ENCODE measurements around the gene CSNK1G1.
"Not testable (repeated sequence)": the region's sequence is repeated elsewhere in the genome, so short reads cannot be mapped to it uniquely, and the experiment has no call there.

Gene CSNK1G1

DNA sequence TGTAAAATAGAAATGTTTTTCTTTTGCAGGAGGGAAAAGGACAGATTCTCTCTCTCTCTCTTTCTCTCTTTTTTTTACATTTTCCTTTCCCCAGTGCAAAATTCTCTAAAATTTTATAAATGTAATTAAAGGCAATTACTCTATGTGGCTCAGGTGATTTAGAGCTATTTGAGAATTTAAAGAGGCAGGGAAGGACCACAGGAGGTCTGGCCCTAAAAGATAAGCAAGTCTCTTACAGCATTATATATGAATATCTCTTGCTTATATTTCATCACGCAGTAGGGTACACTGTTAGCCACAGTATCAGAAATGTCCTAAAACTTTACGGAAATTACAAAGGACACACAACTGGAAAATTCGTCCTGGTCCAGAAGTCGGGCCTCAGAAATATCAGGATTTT is 122.7 kb downstream of the CSNK1G1 start:
- DNase-seq = no peak

DNA sequence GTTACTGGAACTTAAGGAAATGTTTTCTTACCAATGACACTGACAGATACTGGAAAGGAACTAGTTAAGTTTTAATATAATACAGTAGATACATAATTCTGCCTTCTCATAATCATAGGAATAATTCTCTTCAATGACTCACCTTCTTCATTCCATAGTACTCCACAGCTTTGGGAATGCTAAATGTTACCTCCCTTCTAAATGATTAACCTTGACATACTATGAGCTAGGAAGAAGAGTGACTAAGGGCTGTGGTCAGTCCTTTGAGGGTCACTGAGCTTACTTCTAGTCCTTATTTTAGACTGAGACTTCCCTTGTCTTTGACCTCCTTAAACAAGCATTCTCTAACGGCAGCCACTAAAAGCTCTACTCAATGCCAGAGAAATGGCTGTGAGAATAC is 123.6 kb downstream of the CSNK1G1 start:
- DNase-seq = no peak

DNA sequence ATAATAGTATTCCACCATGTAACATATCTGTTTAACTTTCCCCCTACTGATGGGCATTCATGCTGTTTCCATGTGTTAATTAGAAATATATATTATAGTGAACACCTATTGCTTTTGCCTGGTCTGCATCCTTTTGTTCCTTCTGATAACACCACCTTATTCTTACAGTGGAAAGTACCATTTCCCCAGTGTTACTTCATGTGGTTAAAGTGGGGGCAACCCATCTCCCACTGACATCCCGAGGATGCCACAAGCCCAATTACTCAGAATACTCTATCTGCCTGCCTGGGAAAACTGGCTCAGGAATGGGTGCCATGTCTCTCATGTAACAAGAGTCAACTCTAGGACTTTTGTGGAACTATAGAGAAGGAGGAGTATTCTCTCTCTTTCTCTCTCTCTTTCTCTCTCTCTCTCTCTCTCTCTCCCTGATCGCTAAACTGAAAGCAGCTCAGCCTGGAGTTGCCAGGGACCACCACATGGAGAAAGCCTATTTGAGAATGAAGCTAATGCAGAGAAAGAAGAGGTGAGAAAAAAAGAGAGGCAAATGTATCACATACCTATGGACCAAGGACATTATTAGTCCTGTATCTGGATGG is 126.7 kb downstream of the CSNK1G1 start:
- no peak for DNase-seq

DNA sequence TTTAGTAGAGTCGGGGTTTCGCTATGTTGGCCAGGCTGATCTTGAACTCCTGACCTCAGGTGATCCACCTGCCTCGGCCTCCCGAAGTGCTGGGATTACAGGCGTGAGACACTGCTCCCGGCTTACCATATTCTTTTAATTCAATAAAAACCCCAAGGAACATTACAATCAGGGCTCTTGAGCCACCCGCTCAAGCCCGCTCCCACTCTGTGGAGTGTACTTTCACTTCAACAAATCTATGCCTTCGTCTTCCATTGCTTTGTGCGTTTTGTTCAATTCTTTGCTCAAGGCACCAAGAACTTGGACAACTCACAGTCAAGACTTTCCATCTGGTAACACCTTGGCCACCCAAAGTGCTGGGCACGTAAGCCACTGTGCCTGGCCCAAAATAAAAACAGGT is 130.2 kb downstream of the CSNK1G1 start:
- no peak for DNase-seq

- no peak for DNase-seq
Observed at GRCh38 chr15:64224511-64224910, 131.5 kb downstream of the CSNK1G1 start.

DNA sequence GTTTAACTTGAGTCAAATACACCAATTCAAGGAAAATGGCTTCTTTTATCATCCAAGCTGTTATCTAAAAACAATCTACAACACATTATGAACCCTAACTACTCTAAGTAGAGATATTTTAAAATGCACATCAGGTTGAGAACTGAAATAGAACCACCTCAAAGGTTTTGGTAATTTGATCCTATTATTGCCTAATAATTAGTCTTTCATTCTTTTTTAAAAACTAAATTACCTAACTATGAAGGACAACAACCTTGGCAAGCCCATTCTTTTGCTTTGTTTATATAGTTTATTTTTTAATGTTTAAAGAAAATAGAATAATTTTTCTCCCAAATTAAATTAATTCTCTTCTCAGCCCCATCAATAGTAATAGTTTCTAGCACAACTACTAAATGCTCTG is 132.1 kb downstream of the CSNK1G1 start:
- no peak for DNase-seq

GRCh38 chr15:64222573-64223366 is 133.2 kb downstream of the CSNK1G1 start:
- DNase-seq = no peak

DNA sequence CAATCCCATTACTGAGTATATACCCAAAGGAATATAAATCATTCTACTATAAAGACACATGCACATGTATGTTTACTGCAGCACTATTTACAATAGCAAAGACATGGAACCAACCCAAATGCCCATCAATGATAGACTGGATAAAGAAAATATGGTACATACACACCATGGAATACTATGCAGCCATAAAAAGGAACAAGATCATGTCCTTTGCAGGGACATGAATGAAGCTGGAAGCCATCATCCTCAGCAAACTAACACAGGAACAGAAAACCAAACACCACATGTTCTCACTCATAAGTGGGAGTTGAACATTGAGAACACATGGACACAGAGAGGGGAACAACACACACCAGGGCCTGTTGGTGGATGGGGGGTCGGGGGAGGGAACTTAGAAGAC is 134.1 kb downstream of the CSNK1G1 start:
- DNase-seq = not testable (repeated sequence)

- DNase-seq = not testable (repeated sequence)
Observed at GRCh38 chr15:64217429-64217750, 138.6 kb downstream of the CSNK1G1 start.

- DNase-seq = no peak
Observed at GRCh38 chr15:64216730-64217428, 139.1 kb downstream of the CSNK1G1 start.

GRCh38 chr15:64216196-64216595 is 139.8 kb downstream of the CSNK1G1 start:
- no peak for DNase-seq

GRCh38 chr15:64213646-64214045 is 142.3 kb downstream of the CSNK1G1 start:
- no peak for DNase-seq

GRCh38 chr15:64211696-64212095 is 144.3 kb downstream of the CSNK1G1 start:
- no peak for DNase-seq

DNA sequence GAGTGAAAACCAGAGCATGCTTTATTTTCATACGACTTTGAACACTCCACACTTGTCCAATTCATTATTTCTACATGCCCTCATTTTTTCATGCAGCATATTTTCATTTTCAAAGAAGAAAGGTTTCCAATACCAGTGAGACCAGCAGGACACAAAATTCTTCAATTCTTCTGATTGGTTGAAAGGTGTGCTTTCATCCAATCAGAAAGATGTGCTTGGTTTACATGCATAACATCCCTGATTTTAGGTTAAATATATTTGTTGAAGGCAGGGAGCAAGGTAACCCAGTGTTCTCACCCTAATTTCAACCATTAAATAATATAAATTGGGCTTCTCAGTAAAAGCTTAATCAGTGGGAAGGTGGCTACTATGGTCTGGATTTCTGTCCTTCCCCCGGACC is 145.6 kb downstream of the CSNK1G1 start:
- DNase-seq = no peak

DNA sequence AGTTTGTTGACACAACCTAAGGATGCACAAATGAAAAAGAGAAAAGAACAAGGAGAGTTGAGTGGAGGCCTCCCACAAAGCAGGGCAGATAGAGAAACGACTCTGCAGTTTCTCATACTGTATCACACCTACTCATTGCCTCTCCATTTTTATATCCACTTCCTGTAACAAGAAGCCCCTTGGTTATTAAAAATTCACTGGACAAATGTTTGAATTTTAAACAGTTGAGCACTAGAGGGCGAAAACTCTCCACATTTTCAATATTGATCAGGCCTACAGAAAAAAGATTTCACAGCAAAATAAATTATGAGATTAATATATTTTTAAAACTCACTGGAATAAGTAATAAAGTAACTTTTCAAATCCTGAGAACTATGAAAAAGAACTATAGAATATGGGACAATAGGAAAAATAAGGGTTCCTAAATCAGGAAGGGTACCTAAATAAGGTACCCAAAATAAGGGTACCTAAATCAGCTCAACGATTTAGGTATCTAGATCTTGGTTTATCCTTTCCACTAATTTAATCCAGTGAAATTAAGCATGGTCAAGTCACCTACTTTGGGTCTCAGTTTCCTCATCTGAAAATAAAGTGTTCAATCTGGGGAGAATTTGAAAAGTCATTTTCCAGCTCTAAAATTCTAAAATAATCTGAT is 146.2 kb downstream of the CSNK1G1 start:
- DNase-seq = no peak

DNA sequence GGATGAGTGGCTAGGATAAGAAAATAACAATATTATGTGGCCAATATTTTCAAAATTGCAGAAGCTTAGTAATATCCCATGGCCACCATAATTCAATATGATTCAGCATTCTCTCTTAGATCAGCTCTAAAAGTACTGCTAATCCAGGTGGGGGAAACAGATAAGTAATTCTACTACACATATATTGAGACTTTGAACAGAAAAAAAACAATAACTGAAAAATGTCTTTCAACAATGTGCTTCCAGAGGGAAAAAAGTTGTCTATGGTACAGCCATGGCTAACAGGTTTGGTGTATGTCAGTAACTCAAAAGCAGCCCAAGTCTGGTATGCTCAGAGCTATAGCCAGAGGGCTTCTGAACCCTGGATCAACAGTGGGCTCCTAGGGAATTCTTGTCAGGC is 150.8 kb downstream of the CSNK1G1 start:
- no peak for DNase-seq

GRCh38 chr15:64197425-64197824 is 158.5 kb downstream of the CSNK1G1 start:
- no peak for DNase-seq

- no peak for DNase-seq
Observed at GRCh38 chr15:64193971-64194370, 162.0 kb downstream of the CSNK1G1 start.

- DNase-seq = no peak
Observed at GRCh38 chr15:64191971-64192830, 163.8 kb downstream of the CSNK1G1 start.

GRCh38 chr15:64187396-64188191 is 168.4 kb downstream of the CSNK1G1 start:
- DNase-seq = no peak

GRCh38 chr15:64185146-64185911 is 170.6 kb downstream of the CSNK1G1 start:
- DNase-seq = no peak

All from stimulated activated CD4-positive, alpha-beta T cell treated with anti-CD3 and anti-CD28 coated beads, Interleukin-2, amount 100 ng/mL, for 48 hours (primary cell).